ENCODE data around the gene CSNK1D.

CSNK1D gene

GRCh38 chr17:82246365-82247181 lies 26.9 kb downstream of the CSNK1D start (continued):
- TF ChIP-seq, protein P1, sequence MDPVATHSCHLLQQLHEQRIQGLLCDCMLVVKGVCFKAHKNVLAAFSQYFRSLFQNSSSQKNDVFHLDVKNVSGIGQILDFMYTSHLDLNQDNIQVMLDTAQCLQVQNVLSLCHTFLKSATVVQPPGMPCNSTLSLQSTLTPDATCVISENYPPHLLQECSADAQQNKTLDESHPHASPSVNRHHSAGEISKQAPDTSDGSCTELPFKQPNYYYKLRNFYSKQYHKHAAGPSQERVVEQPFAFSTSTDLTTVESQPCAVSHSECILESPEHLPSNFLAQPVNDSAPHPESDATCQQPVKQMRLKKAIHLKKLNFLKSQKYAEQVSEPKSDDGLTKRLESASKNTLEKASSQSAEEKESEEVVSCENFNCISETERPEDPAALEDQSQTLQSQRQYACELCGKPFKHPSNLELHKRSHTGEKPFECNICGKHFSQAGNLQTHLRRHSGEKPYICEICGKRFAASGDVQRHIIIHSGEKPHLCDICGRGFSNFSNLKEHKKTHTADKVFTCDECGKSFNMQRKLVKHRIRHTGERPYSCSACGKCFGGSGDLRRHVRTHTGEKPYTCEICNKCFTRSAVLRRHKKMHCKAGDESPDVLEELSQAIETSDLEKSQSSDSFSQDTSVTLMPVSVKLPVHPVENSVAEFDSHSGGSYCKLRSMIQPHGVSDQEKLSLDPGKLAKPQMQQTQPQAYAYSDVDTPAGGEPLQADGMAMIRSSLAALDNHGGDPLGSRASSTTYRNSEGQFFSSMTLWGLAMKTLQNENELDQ (tag by site-specific recombination; IDR thresholded peaks at IDR 0.05; ENCODE audit: low read depth): no peak
- TF ChIP-seq PBX3 (CRISPR knock-in tag; IDR thresholded peaks at IDR 0.05) (no peak), ZBTB8A (tag by site-specific recombination; IDR thresholded peaks at IDR 0.05) (no peak), KLF10 (tag by site-specific recombination; IDR thresholded peaks at IDR 0.05) (no peak), MZF1 (tag by site-specific recombination; IDR thresholded peaks at IDR 0.05; ENCODE audit: borderline replicate concordance) (no peak), ZNF416 (tag by site-specific recombination; IDR thresholded peaks at IDR 0.05) (no peak), ZXDB (tag by site-specific recombination; IDR thresholded peaks at IDR 0.05) (no peak), ZNF600 (tag by site-specific recombination; IDR thresholded peaks at IDR 0.05) (peak; percentile 27; the same call in 1 of the 2 replicates), TRIM28 (IDR thresholded peaks at IDR 0.05; ENCODE audit: borderline replicate concordance, low read length) (no peak), ZNF239 (tag by site-specific recombination; IDR thresholded peaks at IDR 0.05) (no peak), ZNF354C (tag by site-specific recombination; IDR thresholded peaks at IDR 0.05; ENCODE audit: borderline replicate concordance, low read depth) (no peak), ZNF169 (tag by site-specific recombination; IDR thresholded peaks at IDR 0.05) (no peak), ZNF777 (tag by site-specific recombination; IDR thresholded peaks at IDR 0.05; ENCODE audit: borderline replicate concordance) (no peak), SCRT2 (tag by site-specific recombination; IDR thresholded peaks at IDR 0.05) (peak; percentile 89), ZNF560 (tag by site-specific recombination; IDR thresholded peaks at IDR 0.05; ENCODE audit: borderline replicate concordance) (no peak), ZNF549 (tag by site-specific recombination; IDR thresholded peaks at IDR 0.05) (no peak), HOXA7 (CRISPR knock-in tag; IDR thresholded peaks at IDR 0.05; ENCODE audit: borderline replicate concordance) (no peak), ZNF670 (tag by site-specific recombination; IDR thresholded peaks at IDR 0.05; ENCODE audit: low read depth) (no peak), KLF1 (tag by site-specific recombination; IDR thresholded peaks at IDR 0.05) (no peak), OSR2 (tag by site-specific recombination; IDR thresholded peaks at IDR 0.05) (peak; percentile 75), ZNF19 (tag by site-specific recombination; IDR thresholded peaks at IDR 0.05; ENCODE audit: low read depth) (no peak), KLF16 (tag by site-specific recombination; IDR thresholded peaks at IDR 0.05) (no peak), ZBTB21 (tag by site-specific recombination; IDR thresholded peaks at IDR 0.05) (no peak), SP7 (tag by site-specific recombination; IDR thresholded peaks at IDR 0.05) (0 out of 2 replicates have a peak, but pooled peaks have one; percentile 27), ZNF623 (tag by site-specific recombination; IDR thresholded peaks at IDR 0.05) (no peak), ZNF677 (tag by site-specific recombination; IDR thresholded peaks at IDR 0.05) (no peak), ZNF629 (tag by site-specific recombination; IDR thresholded peaks at IDR 0.05) (no peak), ZNF660 (tag by site-specific recombination; IDR thresholded peaks at IDR 0.05) (no peak), ZNF140 (tag by site-specific recombination; IDR thresholded peaks at IDR 0.05) (no peak), ZNF561 (tag by site-specific recombination; IDR thresholded peaks at IDR 0.05; ENCODE audit: borderline replicate concordance) (no peak), ZNF341 (tag by site-specific recombination; IDR thresholded peaks at IDR 0.05; ENCODE audit: low read depth) (no peak), ZNF548 (tag by site-specific recombination; IDR thresholded peaks at IDR 0.05) (no peak), HIC1 (tag by site-specific recombination; IDR thresholded peaks at IDR 0.05) (no peak), ZFP41 (tag by site-specific recombination; IDR thresholded peaks at IDR 0.05; ENCODE audit: borderline replicate concordance) (no peak), ZNF658 (tag by site-specific recombination; IDR thresholded peaks at IDR 0.05) (no peak)
- TF ChIP-seq, protein P2, sequence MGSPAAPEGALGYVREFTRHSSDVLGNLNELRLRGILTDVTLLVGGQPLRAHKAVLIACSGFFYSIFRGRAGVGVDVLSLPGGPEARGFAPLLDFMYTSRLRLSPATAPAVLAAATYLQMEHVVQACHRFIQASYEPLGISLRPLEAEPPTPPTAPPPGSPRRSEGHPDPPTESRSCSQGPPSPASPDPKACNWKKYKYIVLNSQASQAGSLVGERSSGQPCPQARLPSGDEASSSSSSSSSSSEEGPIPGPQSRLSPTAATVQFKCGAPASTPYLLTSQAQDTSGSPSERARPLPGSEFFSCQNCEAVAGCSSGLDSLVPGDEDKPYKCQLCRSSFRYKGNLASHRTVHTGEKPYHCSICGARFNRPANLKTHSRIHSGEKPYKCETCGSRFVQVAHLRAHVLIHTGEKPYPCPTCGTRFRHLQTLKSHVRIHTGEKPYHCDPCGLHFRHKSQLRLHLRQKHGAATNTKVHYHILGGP (tag by site-specific recombination; IDR thresholded peaks at IDR 0.05): no peak
